GM04504 (cell line): ENCODE measurements around the gene SNAI1.

ENCODE experiments used
- DNase-seq: peaks from one replicate; pipeline ENCODE4 v3.0.0-alpha.2; 2012; ENCODE audit warnings: low read depth

The SNAI1 gene

GRCh38 chr20:50013976-50014375, 31.2 kb downstream of the SNAI1 start:
- no peak for DNase-seq

GRCh38 chr20:50014570-50015562, 32.1 kb downstream of the SNAI1 start:
- DNase-seq = no peak

- DNase-seq = no peak
Observed at GRCh38 chr20:50015636-50015992, 32.8 kb downstream of the SNAI1 start.

- DNase-seq = no peak
Observed at GRCh38 chr20:50015993-50016770, 33.4 kb downstream of the SNAI1 start.

GRCh38 chr20:50017160-50017559, 34.4 kb downstream of the SNAI1 start:
- no peak for DNase-seq

- DNase-seq = no peak
Observed at GRCh38 chr20:50017576-50018248, 34.9 kb downstream of the SNAI1 start.

GRCh38 chr20:50019466-50020256, 36.9 kb downstream of the SNAI1 start:
- DNase-seq = no peak

- DNase-seq = no peak
Observed at GRCh38 chr20:50020288-50020687, 37.5 kb downstream of the SNAI1 start.

GRCh38 chr20:50022676-50023075, 39.9 kb downstream of the SNAI1 start:
- no peak for DNase-seq

GRCh38 chr20:50023116-50023805, 40.5 kb downstream of the SNAI1 start:
- DNase-seq = no peak

GRCh38 chr20:50026746-50027575, 44.2 kb downstream of the SNAI1 start:
- no peak for DNase-seq

- DNase-seq = peak; percentile 86
Observed at GRCh38 chr20:50027611-50028105, 44.9 kb downstream of the SNAI1 start.

- no peak for DNase-seq
Observed at GRCh38 chr20:50029083-50029696, 46.4 kb downstream of the SNAI1 start.

- DNase-seq = peak; percentile 95
Observed at GRCh38 chr20:50029697-50030461, 47.1 kb downstream of the SNAI1 start.

GRCh38 chr20:50032955-50033666, 50.3 kb downstream of the SNAI1 start:
- DNase-seq = no peak

- no peak for DNase-seq
Observed at GRCh38 chr20:50034567-50035180, 51.9 kb downstream of the SNAI1 start.

- DNase-seq = no peak
Observed at GRCh38 chr20:50036703-50037102, 53.9 kb downstream of the SNAI1 start.

- DNase-seq = no peak
Observed at GRCh38 chr20:50037123-50037522, 54.3 kb downstream of the SNAI1 start.
